Measurements from ENCODE around the gene CLSTN2. TPM values are rescaled to one million over a fixed set of nuclear protein-coding genes. Genes with fewer than 3 reads are reported as not detected.
A peak's percentile ranks its signal among the peaks of the same experiment; 100 is the strongest.

Gene CLSTN2
- total and polyA plus RNA-seq, 2 donors from 2014 or later = 2.0 to 12.0 TPM

GRCh38 chr3:140068494-140069017, 133.6 kb downstream of the CLSTN2 start:
- no peaks in the 10 kb centered on the region for H3K36me3 ChIP-seq (ENCODE audit: control insufficient read depth in 2 of 3, insufficient read depth in 3 of 3, low read length in 3 of 3)
- no peak overlapping the region for H3K4me3 ChIP-seq (ENCODE audit: low read length in 3 of 3)
- DNase-seq (no peak), FAIRE-seq (no peak)
- TF ChIP-seq, protein P1, sequence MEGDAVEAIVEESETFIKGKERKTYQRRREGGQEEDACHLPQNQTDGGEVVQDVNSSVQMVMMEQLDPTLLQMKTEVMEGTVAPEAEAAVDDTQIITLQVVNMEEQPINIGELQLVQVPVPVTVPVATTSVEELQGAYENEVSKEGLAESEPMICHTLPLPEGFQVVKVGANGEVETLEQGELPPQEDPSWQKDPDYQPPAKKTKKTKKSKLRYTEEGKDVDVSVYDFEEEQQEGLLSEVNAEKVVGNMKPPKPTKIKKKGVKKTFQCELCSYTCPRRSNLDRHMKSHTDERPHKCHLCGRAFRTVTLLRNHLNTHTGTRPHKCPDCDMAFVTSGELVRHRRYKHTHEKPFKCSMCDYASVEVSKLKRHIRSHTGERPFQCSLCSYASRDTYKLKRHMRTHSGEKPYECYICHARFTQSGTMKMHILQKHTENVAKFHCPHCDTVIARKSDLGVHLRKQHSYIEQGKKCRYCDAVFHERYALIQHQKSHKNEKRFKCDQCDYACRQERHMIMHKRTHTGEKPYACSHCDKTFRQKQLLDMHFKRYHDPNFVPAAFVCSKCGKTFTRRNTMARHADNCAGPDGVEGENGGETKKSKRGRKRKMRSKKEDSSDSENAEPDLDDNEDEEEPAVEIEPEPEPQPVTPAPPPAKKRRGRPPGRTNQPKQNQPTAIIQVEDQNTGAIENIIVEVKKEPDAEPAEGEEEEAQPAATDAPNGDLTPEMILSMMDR (IDR thresholded peaks at IDR 0.05; ENCODE audit: borderline replicate concordance, extremely low read depth, insufficient read depth) = no peak
- no peak overlapping the region for H3K27ac ChIP-seq (ENCODE audit: low read depth in 2 of 2, low read length in 2 of 2)
- H3K9me3 ChIP-seq (ENCODE audit: control insufficient read depth in 2 of 3, insufficient read depth in 1 of 3, low read length in 3 of 3) = no peaks in the 10 kb centered on the region
- H3K9ac ChIP-seq (ENCODE audit: low read length in 3 of 3) = no peak overlapping the region
- H3K27me3 ChIP-seq (ENCODE audit: control insufficient read depth, insufficient read depth, low read length) = no peaks in the 10 kb centered on the region
- no peaks in the 10 kb centered on the region for H3K4me1 ChIP-seq (ENCODE audit: control insufficient read depth in 2 of 3, insufficient read depth in 2 of 3, low read depth in 1 of 3, low read length in 3 of 3)
- intact Hi-C loops (cut with DNase I) = no loop called here

DNA sequence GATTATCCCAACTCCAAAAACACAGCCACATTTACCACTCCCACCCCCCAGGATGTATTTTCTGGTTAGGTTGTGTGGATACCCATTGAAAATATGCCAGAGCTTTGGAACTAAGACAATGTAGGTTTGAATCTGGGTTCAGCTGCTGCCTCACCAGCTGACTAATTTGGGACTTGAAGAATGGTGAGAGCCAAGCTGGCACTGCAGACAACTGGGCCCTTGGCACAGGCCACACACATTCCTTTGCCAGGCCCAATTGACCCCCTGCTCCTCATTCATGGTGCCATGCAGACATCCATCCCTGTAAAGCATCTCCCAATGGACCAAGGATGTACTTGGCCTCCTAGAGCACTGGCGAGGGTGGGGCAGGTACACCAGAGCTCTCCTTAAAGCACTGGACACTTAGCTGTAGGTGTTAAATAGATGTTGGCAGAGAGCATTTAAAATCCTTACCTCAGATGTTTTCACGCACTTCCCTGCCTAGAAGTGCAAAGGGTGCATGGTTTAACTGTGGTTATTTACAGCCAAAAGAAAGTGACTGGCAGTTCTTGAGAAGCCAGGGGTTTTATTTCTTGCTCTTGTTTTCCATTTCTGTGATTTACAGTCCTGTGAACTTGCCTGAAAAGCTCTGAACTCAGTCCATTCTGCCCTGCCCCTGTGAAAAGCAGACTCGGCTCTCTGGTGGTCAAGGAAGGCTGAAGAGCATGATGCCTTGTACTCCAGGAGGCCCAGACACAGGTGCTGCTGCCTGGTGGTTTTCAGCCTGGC, 138.5 kb downstream of the CLSTN2 start:
- FAIRE-seq (no peak), DNase-seq (peak in 3 of 5 donors; percentile 18 to 71 (median 54))
- H3K36me3 ChIP-seq (ENCODE audit: control insufficient read depth in 2 of 3, insufficient read depth in 3 of 3, low read length in 3 of 3) = no peaks in the 10 kb centered on the region
- TF ChIP-seq, protein P1 (IDR thresholded peaks at IDR 0.05; ENCODE audit: borderline replicate concordance, extremely low read depth, insufficient read depth) = no peak
- no peak overlapping the region for H3K4me3 ChIP-seq (ENCODE audit: low read length in 3 of 3)
- H3K4me1 ChIP-seq (ENCODE audit: control insufficient read depth in 2 of 3, insufficient read depth in 2 of 3, low read depth in 1 of 3, low read length in 3 of 3) = no peaks in the 10 kb centered on the region
- no peak overlapping the region for H3K27ac ChIP-seq (ENCODE audit: low read depth in 2 of 2, low read length in 2 of 2)
- no peaks in the 10 kb centered on the region for H3K9me3 ChIP-seq (ENCODE audit: control insufficient read depth in 2 of 3, insufficient read depth in 1 of 3, low read length in 3 of 3)
- no peak overlapping the region for H3K9ac ChIP-seq (ENCODE audit: low read length in 3 of 3)
- H3K27me3 ChIP-seq (ENCODE audit: control insufficient read depth, insufficient read depth, low read length) = no peaks in the 10 kb centered on the region
- intact Hi-C loops (cut with DNase I) = no loop called here

GRCh38 chr3:140076552-140076951, 141.6 kb downstream of the CLSTN2 start:
- TF ChIP-seq, protein P1 (IDR thresholded peaks at IDR 0.05; ENCODE audit: borderline replicate concordance, extremely low read depth, insufficient read depth) = no peak
- Histone ChIP-seq H3K9ac (ENCODE audit: low read length in 3 of 3) (no peak overlapping the region), H3K4me1 (ENCODE audit: control insufficient read depth in 2 of 3, insufficient read depth in 2 of 3, low read depth in 1 of 3, low read length in 3 of 3) (no peaks in the 10 kb centered on the region), H3K27ac (ENCODE audit: low read depth in 2 of 2, low read length in 2 of 2) (no peak overlapping the region), H3K9me3 (ENCODE audit: control insufficient read depth in 2 of 3, insufficient read depth in 1 of 3, low read length in 3 of 3) (no peaks in the 10 kb centered on the region), H3K4me3 (ENCODE audit: low read length in 3 of 3) (no peak overlapping the region), H3K36me3 (ENCODE audit: control insufficient read depth in 2 of 3, insufficient read depth in 3 of 3, low read length in 3 of 3) (no peaks in the 10 kb centered on the region), H3K27me3 (ENCODE audit: control insufficient read depth, insufficient read depth, low read length) (no peaks in the 10 kb centered on the region)
- DNase-seq (peak in 3 of 5 donors; percentile 37 to 57 (median 55)), FAIRE-seq (no peak)
- intact Hi-C loops (cut with DNase I) = no loop called here

Measured in kidney (tissue), 14 donors.